Urinary bladder (tissue), 4 donors: ENCODE measurements around the gene MAP2K3. TPM values are rescaled to one million over a fixed set of nuclear protein-coding genes. Genes with fewer than 3 reads are reported as not detected.
"Not testable (repeated sequence)": the region's sequence is repeated elsewhere in the genome, so short reads cannot be mapped to it uniquely, and the experiment has no call there.

Experiments used
- DNase-seq: peaks from one replicate; pipeline ENCODE4 v3.0.0-alpha.2; 2015; ENCODE audit errors: extremely low spot score
- H3K27ac ChIP-seq: one replicate; pipeline ENCODE4 v1.5.1; 2013; ENCODE audit warnings: low read depth, mild to moderate bottlenecking, moderate library complexity
- H3K36me3 ChIP-seq: one replicate; pipeline ENCODE4 v1.6.1; 2013; ENCODE audit warnings: mild to moderate bottlenecking, moderate library complexity; ENCODE audit not compliant: insufficient read depth
- H3K4me1 ChIP-seq: one replicate; pipeline ENCODE4 v1.6.1; 2013; ENCODE audit warnings: mild to moderate bottlenecking, moderate library complexity; ENCODE audit not compliant: insufficient read depth
- H3K4me3 ChIP-seq: one replicate; pipeline ENCODE4 v1.5.1; 2013; ENCODE audit warnings: low read depth, low read length
- WGBS: extraction: QIAGEN DNeasy Blood & Tissue Kit; methylation state at CpG from one replicate; pipeline ENCODE4 v1.1.7; 2013; 5-methylcytosine and 5-hydroxymethylcytosine counted together
- polyA plus RNA-seq: library from polyadenylated mRNA; stranded (reverse); fragments of 200-250 nt; gene quantifications from one replicate; pipeline ENCODE4 v1.2.3, GENCODE V29; 2013
- total RNA-seq: library from RNA; depleted of rRNA; stranded (reverse); fragments of >200 nt; gene quantifications from one replicate; pipeline ENCODE4 v1.2.3, GENCODE V29; 2014
- donor health status: healthy with polysubstance abuse.
- donor health status: healthy.

Gene MAP2K3
- total and polyA plus RNA-seq, 2 donors: 8.3 to 33.5 TPM

DNA sequence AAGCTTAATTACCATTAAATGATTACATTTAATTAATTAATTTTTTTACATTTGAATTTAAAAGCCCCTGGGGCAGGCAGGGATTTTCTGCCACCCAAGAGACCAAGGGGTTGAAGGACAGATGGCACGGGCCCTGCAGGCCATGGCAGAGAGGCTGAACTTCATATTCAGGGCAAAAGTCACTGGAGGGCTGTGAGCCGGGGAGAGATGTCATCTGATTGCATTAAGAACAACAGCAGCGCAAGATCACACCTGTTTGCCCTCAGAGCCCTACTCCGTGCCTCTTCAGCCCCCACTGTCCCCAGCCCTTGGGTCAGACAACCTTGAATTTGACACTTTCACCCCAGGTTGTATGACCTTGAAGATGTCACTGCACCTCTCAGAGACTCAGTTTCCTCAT lies 35.9 kb downstream of the MAP2K3 start:
- not testable (repeated sequence) for H3K4me1 ChIP-seq, DNase-seq, H3K4me3 ChIP-seq, H3K36me3 ChIP-seq, H3K27ac ChIP-seq
- WGBS: 87% methylated on average over 4 of the region's 4 CpGs

- not testable (repeated sequence) for H3K27ac ChIP-seq, H3K36me3 ChIP-seq, DNase-seq, H3K4me3 ChIP-seq, H3K4me1 ChIP-seq
- 78% methylated on average over 9 of the region's 9 CpGs for WGBS
Observed at GRCh38 chr17:21321061-21321460, 36.5 kb downstream of the MAP2K3 start.

DNA sequence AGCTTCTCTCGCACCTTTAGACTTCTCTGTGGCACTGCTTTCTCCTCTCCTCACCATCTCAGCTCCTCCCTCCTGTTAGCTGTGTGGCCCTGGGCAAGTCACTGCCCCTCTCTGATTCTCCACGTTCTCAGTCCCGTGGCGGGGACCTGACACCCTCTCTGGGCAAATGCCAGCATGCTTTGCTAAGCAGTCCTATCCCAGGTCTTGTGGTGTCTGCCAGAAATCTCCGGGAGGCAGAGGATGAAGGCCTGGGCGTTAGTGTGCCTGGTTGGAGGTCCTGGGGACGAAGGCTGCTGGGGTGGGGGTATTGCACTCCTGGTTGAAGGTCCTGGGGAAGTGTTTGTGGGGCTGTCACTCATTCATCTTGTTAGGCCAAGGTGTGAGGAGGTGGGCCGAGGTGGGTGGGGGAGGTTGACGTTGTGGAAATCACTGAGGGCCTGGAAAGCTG lies 37.3 kb downstream of the MAP2K3 start:
- H3K4me1 ChIP-seq, DNase-seq, H3K36me3 ChIP-seq, H3K4me3 ChIP-seq, H3K27ac ChIP-seq: not testable (repeated sequence)
- WGBS: 82% methylated on average over 9 of the region's 9 CpGs

- not testable (repeated sequence) for H3K36me3 ChIP-seq, DNase-seq, H3K4me3 ChIP-seq, H3K27ac ChIP-seq, H3K4me1 ChIP-seq
- 42% methylated on average over 33 of the region's 37 CpGs for WGBS
Observed at GRCh38 chr17:21323257-21324111, 39.0 kb downstream of the MAP2K3 start.

DNA sequence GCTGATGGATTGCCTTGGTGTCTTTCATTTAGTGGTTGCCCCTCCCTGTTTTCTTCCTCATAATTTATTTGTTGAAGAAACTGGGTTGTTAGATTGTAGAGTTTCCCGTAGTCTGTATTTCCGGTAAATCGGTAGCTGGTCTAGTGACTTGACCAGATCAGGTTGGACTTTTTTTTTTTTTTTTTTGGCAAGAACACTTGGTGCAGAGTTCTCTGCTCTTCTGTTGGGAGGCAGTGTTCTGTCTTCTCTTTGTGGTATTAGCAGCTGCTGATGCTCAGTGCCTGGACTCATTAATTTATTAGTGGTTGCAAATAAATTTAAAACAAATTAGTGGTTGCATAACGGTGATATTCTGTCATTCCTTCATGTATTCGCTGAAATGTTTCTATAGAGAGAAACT lies 40.2 kb downstream of the MAP2K3 start:
- not testable (repeated sequence) for H3K4me1 ChIP-seq, H3K4me3 ChIP-seq, H3K27ac ChIP-seq, H3K36me3 ChIP-seq, DNase-seq
- WGBS: 82% methylated on average over 5 of the region's 5 CpGs

DNA sequence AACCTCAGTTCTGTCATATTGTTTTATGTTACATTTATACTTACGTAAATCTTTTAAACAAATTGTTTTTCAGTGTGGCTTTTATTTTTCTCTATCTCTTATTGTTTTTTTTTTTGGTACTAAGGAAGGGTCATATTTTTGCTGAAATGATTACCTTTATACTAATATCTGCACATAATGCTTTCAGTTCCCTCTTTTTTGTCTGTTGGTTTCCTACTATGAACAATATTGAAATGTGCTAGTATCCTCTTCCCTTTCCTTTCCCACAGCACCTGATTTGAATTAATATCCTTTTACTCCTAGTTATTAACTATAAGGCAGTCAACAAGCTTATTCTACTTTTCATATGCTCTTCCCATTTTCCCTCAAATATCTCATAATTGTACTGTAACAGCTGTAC lies 43.4 kb downstream of the MAP2K3 start:
- not testable (repeated sequence) for H3K4me1 ChIP-seq, H3K36me3 ChIP-seq, H3K4me3 ChIP-seq, DNase-seq, H3K27ac ChIP-seq
- WGBS: 77% methylated on average over 1 of the region's 1 CpG

DNA sequence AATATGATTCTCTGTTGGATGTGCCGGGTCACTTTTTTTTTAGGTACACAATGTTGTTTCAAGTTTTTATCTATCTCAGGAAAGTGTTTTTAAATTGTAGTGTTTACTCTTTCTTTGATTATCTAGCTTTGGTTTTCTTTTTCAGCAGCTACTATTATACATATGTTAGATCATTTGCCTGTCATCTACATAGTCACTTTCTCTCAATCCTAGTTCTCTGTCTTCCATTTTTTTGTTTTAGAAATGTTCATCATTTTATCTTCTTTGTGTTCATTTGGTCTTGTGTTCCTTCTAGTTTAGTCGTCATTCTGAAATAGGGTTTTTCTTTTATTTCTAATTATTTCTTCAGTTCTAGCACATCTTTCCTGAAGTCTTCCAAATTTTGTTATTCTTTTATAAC lies 44.3 kb downstream of the MAP2K3 start:
- 67% methylated on average over 2 of the region's 2 CpGs for WGBS
- H3K27ac ChIP-seq, H3K4me1 ChIP-seq: not testable (repeated sequence)

GRCh38 chr17:21330436-21331160 lies 46.1 kb downstream of the MAP2K3 start:
- no peak overlapping the region for H3K27ac ChIP-seq
- no peaks in the 10 kb centered on the region for H3K4me1 ChIP-seq
- no peak overlapping the region for H3K4me3 ChIP-seq
- H3K36me3 ChIP-seq: no peaks in the 10 kb centered on the region
- no peak for DNase-seq
- 82% methylated on average over 9 of the region's 9 CpGs for WGBS

More for the DNA sequence above, 44.3 kb downstream of the MAP2K3 start:
- not testable (repeated sequence) for DNase-seq, H3K4me3 ChIP-seq, H3K36me3 ChIP-seq

DNA sequence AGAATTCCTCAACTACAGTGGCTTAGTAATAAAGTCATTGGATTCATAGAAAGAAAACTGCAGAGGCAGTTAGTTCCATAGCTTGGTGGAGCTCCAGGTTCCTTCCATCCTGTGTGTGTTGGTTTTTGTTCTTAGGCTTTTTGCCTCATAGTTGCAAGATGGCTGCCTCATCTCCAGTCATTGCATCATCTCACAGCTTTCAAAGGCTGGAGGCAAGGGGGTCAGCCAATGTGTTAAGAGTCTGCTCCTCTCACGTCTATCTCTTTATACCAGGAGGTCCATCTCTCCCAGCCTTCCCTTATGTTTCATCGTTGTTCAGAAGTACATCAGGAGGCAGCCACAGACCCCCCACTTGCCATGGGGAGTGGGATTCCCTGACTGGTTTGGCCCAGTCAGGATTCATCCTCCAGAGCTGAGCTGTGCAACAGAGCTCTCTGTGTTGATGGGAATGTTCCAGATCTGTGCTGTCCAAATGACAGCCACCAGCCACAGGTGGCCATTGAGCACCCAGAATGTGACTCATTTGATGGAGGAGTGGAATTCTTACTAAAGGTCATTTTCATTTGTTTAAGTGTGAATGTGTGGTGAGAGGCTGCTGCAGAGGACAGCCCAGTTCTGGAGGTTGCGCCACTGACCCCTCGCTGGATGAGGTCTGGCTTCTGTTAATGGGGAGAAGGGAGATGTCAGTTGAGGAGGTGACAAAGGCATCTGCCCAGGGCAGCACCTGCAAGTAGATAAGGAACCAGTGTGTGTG lies 52.2 kb downstream of the MAP2K3 start:
- not testable (repeated sequence) for DNase-seq, H3K27ac ChIP-seq, H3K4me3 ChIP-seq, H3K4me1 ChIP-seq, H3K36me3 ChIP-seq
- WGBS: 83% methylated on average over 4 of the region's 4 CpGs

GRCh38 chr17:21337981-21338625 lies 53.6 kb downstream of the MAP2K3 start:
- H3K27ac ChIP-seq, DNase-seq, H3K4me3 ChIP-seq, H3K4me1 ChIP-seq, H3K36me3 ChIP-seq: not testable (repeated sequence)
- WGBS: 70% methylated on average over 8 of the region's 8 CpGs

DNA sequence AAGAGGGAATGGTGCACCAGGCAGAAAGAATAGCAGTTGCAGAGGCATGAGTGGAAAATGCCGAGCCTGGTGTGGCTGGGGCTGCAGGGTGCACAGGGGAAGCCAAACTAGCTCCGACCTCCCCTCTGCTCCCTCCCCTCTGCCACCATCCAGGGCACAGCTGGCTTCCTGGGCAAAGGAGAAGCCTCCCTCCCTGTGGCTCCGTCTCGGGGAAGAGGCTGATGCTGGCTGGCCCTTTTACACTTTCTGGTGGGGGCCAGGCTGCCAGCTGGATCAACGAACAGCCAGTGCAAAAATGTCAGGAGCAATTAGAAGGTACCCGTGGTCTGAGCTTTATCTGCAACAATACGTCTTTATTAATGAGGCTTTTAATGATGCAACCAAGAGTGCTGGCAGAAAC lies 54.5 kb downstream of the MAP2K3 start:
- DNase-seq: no peak
- H3K4me1 ChIP-seq: no peaks in the 10 kb centered on the region
- 49% methylated on average over 7 of the region's 7 CpGs for WGBS
- H3K27ac ChIP-seq: no peak overlapping the region
- no peak overlapping the region for H3K4me3 ChIP-seq
- no peaks in the 10 kb centered on the region for H3K36me3 ChIP-seq

GRCh38 chr17:21339571-21339970 lies 55.1 kb downstream of the MAP2K3 start:
- not testable (repeated sequence) for H3K27ac ChIP-seq, H3K36me3 ChIP-seq, DNase-seq, H3K4me3 ChIP-seq, H3K4me1 ChIP-seq
- 89% methylated on average over 11 of the region's 11 CpGs for WGBS

- H3K36me3 ChIP-seq, DNase-seq, H3K4me1 ChIP-seq, H3K4me3 ChIP-seq, H3K27ac ChIP-seq: not testable (repeated sequence)
- 84% methylated on average over 6 of the region's 6 CpGs for WGBS
Observed at GRCh38 chr17:21340407-21340806, 55.9 kb downstream of the MAP2K3 start.
